GM23338 (cell line): ENCODE data around the gene PLD1. TPM values are rescaled to one million over a fixed set of nuclear protein-coding genes. Genes with fewer than 3 reads are reported as not detected.

Source experiments
- ATAC-seq: fragments of 200-7000 bp; cut with Tn5 transposase; 3 replicates; pipeline ENCODE4 v1.9.1; 2020
- DNase-seq: peaks from one replicate; pipeline ENCODE4 v3.0.0-alpha.2; 2015; ENCODE audit warnings: low spot score
- H2AFZ ChIP-seq: fragments of 200-600 bp; sonication (generic); 2 replicates; pipeline ENCODE4 v1.8.0; 2016; ENCODE audit warnings: antibody characterized with exemption, mild to moderate bottlenecking, moderate library complexity
- H3F3A ChIP-seq: fragments of 200-600 bp; sonication (generic); replicated peaks from 2 replicates; pipeline ENCODE4 v1.8.0; 2017; ENCODE audit warnings: antibody characterized with exemption, mixed run types, low read depth
- H3K27ac ChIP-seq: fragments of 200-600 bp; sonication (generic); 2 replicates; pipeline ENCODE4 v1.6.1; 2016; ENCODE audit warnings: low read depth
- H3K27me3 ChIP-seq: fragments of 200-600 bp; sonication (generic); 2 replicates; pipeline ENCODE4 v1.8.0; 2016; ENCODE audit warnings: mild to moderate bottlenecking, mixed run types, moderate library complexity; ENCODE audit not compliant: insufficient read depth
- H3K36me3 ChIP-seq: fragments of 200-600 bp; sonication (generic); 2 replicates; pipeline ENCODE4 v1.8.0; 2016; ENCODE audit warnings: mild to moderate bottlenecking; ENCODE audit not compliant: insufficient read depth
- H3K4me1 ChIP-seq: fragments of 200-600 bp; sonication (generic); 2 replicates; pipeline ENCODE4 v1.8.0; 2016; ENCODE audit warnings: mild to moderate bottlenecking, moderate library complexity; ENCODE audit not compliant: insufficient read depth
- H3K4me2 ChIP-seq: fragments of 200-600 bp; sonication (generic); 2 replicates; pipeline ENCODE4 v1.7.1; 2017; ENCODE audit warnings: mixed run types
- H3K4me3 ChIP-seq: fragments of 200-600 bp; sonication (generic); 2 replicates; pipeline ENCODE4 v1.6.1; 2016; ENCODE audit warnings: mixed run types
- H3K79me2 ChIP-seq: fragments of 200-600 bp; sonication (generic); replicated peaks from 2 replicates; pipeline ENCODE4 v1.8.0; 2017; ENCODE audit warnings: mild to moderate bottlenecking; ENCODE audit not compliant: insufficient read depth
- H3K9me2 ChIP-seq: fragments of 200-600 bp; sonication (generic); 2 replicates; pipeline ENCODE4 v1.8.0; 2017; ENCODE audit not compliant: insufficient read depth
- H4K20me1 ChIP-seq: fragments of 200-600 bp; sonication (generic); replicated peaks from 2 replicates; pipeline ENCODE4 v1.8.0; 2017; ENCODE audit warnings: mild to moderate bottlenecking; ENCODE audit not compliant: insufficient read depth
- H3K27ac Mint-ChIP-seq: 2 replicates; pipeline ENCODE4 v1.8.0; 2020; ENCODE audit warnings: inconsistent platforms, mild to moderate bottlenecking, moderate library complexity, mixed read lengths
- H3K27me3 Mint-ChIP-seq: 3 replicates; pipeline ENCODE4 v1.8.0; 2022; ENCODE audit warnings: low read depth, mild to moderate bottlenecking, moderate library complexity, mixed read lengths, inconsistent platforms; ENCODE audit not compliant: insufficient read depth, poor library complexity
- H3K36me3 Mint-ChIP-seq: 3 replicates; pipeline ENCODE4 v1.8.0; 2021; ENCODE audit warnings: low read depth, mild to moderate bottlenecking, inconsistent platforms, moderate library complexity, mixed read lengths
- H3K4me1 Mint-ChIP-seq: 3 replicates; pipeline ENCODE4 v1.8.0; 2020; ENCODE audit warnings: mild to moderate bottlenecking, inconsistent platforms, mixed read lengths
- H3K4me3 Mint-ChIP-seq: 3 replicates; pipeline ENCODE4 v1.8.0; 2021; ENCODE audit warnings: moderate library complexity, mild to moderate bottlenecking, inconsistent platforms, mixed read lengths
- H3K9me3 Mint-ChIP-seq: 3 replicates; pipeline ENCODE4 v1.8.0; 2020; ENCODE audit warnings: moderate library complexity, mild to moderate bottlenecking, inconsistent platforms, mixed read lengths
- CREB1 ChIP-seq: fragments of 250-450 bp; sonication (Bioruptor Pico); IDR thresholded peaks from 2 replicates; pipeline ENCODE4 v1.5.0; 2020; ENCODE audit warnings: low read depth, mild to moderate bottlenecking, moderate library complexity
- CTCF ChIP-seq, 2 experiments: fragments of 200-600 bp in 1 of 2; sonication (generic) in 1 of 2; conservative IDR thresholded peaks; 2 replicates each; pipeline versions ENCODE4 v1.5.1 to v1.6.1; 2016 to 2017; ENCODE audit warnings: antibody characterized with exemption in 2 of 2, low read depth in 2 of 2, mild to moderate bottlenecking in 2 of 2, moderate library complexity in 1 of 2
- ETS1 ChIP-seq: IDR thresholded peaks from 2 replicates; pipeline ENCODE4 v1.6.1; 2016; ENCODE audit warnings: antibody characterized with exemption
- EZH2phosphoT487 ChIP-seq: fragments of 200-600 bp; sonication (generic); IDR thresholded peaks from one replicate; pipeline ENCODE4 v1.8.1; 2018; ENCODE audit warnings: antibody characterized with exemption; ENCODE audit not compliant: unreplicated experiment
- JUNB ChIP-seq: IDR thresholded peaks from one replicate; pipeline ENCODE4 v1.6.1; 2016; ENCODE audit warnings: antibody characterized with exemption; ENCODE audit not compliant: unreplicated experiment
- NANOG ChIP-seq: IDR thresholded peaks from 2 replicates; pipeline ENCODE4 v1.6.1; 2016; ENCODE audit warnings: antibody characterized with exemption, borderline replicate concordance
- POLR2AphosphoS5 ChIP-seq: IDR thresholded peaks from 2 replicates; pipeline ENCODE4 v1.6.1; 2016; ENCODE audit warnings: antibody characterized with exemption, low read depth
- STAT1 ChIP-seq: IDR thresholded peaks from one replicate; pipeline ENCODE4 v1.6.1; 2016; ENCODE audit warnings: antibody characterized with exemption; ENCODE audit not compliant: unreplicated experiment
- ZNF114 ChIP-seq: fragments of 250-450 bp; sonication (Bioruptor Pico); IDR thresholded peaks from 2 replicates; pipeline ENCODE4 v1.5.0; 2020; ENCODE audit warnings: mild to moderate bottlenecking, moderate library complexity
- ZNF331 ChIP-seq: fragments of 250-450 bp; sonication (Bioruptor Pico); IDR thresholded peaks from 2 replicates; pipeline ENCODE4 v1.5.0; 2020; ENCODE audit warnings: low read depth, mild to moderate bottlenecking, moderate library complexity
- polyA plus RNA-seq: library from polyadenylated mRNA; unstranded; fragments of >200 nt; fragmentation: Nextera tagmentation; extraction: Ambion mirVana; gene quantifications from 2 replicates; pipeline ENCODE4 v1.2.1, GENCODE V29; 2016
- total RNA-seq: library from RNA; depleted of rRNA; stranded (reverse); fragments of >200 nt; shearing (Covaris generic); gene quantifications from 2 replicates; pipeline ENCODE4 v1.2.3, GENCODE V29; 2014
- TF ChIP-seq, protein P1 (sequence below): IDR thresholded peaks from one replicate; pipeline ENCODE4 v1.6.1; 2018; ENCODE audit warnings: antibody characterized with exemption; ENCODE audit not compliant: unreplicated experiment
- TF ChIP-seq, protein P2 (sequence below): fragments of 250-450 bp; sonication (Bioruptor Pico); IDR thresholded peaks from 2 replicates; pipeline ENCODE4 v1.5.0; 2020; ENCODE audit warnings: mild to moderate bottlenecking, moderate library complexity

The PLD1 gene
- total and polyA plus RNA-seq, 2 experiments from 2014 or later: 1.4 to 2.2 TPM

- H4K20me1 ChIP-seq: no peaks in the 10 kb centered on the region
- H3K4me2 ChIP-seq: no peak overlapping the region
- no peak overlapping the region for H3K27ac ChIP-seq
- Mint-ChIP-seq H3K4me1 (no peaks in the 10 kb centered on the region), H3K9me3 (no peaks in the 10 kb centered on the region), H3K27me3 (no peaks in the 10 kb centered on the region), H3K36me3 (no peaks in the 10 kb centered on the region), H3K4me3 (no peak overlapping the region), H3K27ac (no peak overlapping the region)
- no peaks in the 10 kb centered on the region for H3F3A ChIP-seq
- no peaks in the 10 kb centered on the region for H3K4me1 ChIP-seq
- DNase-seq: no peak
- no peak overlapping the region for H3K4me3 ChIP-seq
- H3K27me3 ChIP-seq: no peaks in the 10 kb centered on the region
- H3K36me3 ChIP-seq: no peaks in the 10 kb centered on the region
- no peaks in the 10 kb centered on the region for H3K79me2 ChIP-seq
- H2AFZ ChIP-seq: no peak overlapping the region
- TF ChIP-seq CREB1 (CRISPR knock-in tag): no peak
- TF ChIP-seq, protein P1, sequence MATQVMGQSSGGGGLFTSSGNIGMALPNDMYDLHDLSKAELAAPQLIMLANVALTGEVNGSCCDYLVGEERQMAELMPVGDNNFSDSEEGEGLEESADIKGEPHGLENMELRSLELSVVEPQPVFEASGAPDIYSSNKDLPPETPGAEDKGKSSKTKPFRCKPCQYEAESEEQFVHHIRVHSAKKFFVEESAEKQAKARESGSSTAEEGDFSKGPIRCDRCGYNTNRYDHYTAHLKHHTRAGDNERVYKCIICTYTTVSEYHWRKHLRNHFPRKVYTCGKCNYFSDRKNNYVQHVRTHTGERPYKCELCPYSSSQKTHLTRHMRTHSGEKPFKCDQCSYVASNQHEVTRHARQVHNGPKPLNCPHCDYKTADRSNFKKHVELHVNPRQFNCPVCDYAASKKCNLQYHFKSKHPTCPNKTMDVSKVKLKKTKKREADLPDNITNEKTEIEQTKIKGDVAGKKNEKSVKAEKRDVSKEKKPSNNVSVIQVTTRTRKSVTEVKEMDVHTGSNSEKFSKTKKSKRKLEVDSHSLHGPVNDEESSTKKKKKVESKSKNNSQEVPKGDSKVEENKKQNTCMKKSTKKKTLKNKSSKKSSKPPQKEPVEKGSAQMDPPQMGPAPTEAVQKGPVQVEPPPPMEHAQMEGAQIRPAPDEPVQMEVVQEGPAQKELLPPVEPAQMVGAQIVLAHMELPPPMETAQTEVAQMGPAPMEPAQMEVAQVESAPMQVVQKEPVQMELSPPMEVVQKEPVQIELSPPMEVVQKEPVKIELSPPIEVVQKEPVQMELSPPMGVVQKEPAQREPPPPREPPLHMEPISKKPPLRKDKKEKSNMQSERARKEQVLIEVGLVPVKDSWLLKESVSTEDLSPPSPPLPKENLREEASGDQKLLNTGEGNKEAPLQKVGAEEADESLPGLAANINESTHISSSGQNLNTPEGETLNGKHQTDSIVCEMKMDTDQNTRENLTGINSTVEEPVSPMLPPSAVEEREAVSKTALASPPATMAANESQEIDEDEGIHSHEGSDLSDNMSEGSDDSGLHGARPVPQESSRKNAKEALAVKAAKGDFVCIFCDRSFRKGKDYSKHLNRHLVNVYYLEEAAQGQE: no peak
- TF ChIP-seq ZNF331: no peak
- TF ChIP-seq ZNF114 (CRISPR knock-in tag): no peak
- TF ChIP-seq NANOG: no peak
- TF ChIP-seq POLR2AphosphoS5: no peak
- TF ChIP-seq ETS1: no peak
- TF ChIP-seq, protein P2, sequence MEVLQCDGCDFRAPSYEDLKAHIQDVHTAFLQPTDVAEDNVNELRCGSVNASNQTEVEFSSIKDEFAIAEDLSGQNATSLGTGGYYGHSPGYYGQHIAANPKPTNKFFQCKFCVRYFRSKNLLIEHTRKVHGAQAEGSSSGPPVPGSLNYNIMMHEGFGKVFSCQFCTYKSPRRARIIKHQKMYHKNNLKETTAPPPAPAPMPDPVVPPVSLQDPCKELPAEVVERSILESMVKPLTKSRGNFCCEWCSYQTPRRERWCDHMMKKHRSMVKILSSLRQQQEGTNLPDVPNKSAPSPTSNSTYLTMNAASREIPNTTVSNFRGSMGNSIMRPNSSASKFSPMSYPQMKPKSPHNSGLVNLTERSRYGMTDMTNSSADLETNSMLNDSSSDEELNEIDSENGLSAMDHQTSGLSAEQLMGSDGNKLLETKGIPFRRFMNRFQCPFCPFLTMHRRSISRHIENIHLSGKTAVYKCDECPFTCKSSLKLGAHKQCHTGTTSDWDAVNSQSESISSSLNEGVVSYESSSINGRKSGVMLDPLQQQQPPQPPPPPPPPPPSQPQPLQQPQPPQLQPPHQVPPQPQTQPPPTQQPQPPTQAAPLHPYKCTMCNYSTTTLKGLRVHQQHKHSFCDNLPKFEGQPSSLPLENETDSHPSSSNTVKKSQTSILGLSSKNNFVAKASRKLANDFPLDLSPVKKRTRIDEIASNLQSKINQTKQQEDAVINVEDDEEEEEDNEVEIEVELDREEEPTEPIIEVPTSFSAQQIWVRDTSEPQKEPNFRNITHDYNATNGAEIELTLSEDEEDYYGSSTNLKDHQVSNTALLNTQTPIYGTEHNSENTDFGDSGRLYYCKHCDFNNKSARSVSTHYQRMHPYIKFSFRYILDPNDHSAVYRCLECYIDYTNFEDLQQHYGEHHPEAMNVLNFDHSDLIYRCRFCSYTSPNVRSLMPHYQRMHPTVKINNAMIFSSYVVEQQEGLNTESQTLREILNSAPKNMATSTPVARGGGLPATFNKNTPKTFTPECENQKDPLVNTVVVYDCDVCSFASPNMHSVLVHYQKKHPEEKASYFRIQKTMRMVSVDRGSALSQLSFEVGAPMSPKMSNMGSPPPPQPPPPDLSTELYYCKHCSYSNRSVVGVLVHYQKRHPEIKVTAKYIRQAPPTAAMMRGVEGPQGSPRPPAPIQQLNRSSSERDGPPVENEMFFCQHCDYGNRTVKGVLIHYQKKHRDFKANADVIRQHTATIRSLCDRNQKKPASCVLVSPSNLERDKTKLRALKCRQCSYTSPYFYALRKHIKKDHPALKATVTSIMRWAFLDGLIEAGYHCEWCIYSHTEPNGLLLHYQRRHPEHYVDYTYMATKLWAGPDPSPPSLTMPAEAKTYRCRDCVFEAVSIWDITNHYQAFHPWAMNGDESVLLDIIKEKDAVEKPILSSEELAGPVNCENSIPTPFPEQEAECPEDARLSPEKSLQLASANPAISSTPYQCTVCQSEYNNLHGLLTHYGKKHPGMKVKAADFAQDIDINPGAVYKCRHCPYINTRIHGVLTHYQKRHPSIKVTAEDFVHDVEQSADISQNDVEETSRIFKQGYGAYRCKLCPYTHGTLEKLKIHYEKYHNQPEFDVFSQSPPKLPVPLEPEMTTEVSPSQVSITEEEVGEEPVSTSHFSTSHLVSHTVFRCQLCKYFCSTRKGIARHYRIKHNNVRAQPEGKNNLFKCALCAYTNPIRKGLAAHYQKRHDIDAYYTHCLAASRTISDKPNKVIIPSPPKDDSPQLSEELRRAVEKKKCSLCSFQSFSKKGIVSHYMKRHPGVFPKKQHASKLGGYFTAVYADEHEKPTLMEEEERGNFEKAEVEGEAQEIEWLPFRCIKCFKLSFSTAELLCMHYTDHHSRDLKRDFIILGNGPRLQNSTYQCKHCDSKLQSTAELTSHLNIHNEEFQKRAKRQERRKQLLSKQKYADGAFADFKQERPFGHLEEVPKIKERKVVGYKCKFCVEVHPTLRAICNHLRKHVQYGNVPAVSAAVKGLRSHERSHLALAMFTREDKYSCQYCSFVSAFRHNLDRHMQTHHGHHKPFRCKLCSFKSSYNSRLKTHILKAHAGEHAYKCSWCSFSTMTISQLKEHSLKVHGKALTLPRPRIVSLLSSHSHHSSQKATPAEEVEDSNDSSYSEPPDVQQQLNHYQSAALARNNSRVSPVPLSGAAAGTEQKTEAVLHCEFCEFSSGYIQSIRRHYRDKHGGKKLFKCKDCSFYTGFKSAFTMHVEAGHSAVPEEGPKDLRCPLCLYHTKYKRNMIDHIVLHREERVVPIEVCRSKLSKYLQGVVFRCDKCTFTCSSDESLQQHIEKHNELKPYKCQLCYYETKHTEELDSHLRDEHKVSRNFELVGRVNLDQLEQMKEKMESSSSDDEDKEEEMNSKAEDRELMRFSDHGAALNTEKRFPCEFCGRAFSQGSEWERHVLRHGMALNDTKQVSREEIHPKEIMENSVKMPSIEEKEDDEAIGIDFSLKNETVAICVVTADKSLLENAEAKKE (CRISPR knock-in tag): no peak
- no peak for TF ChIP-seq EZH2phosphoT487
- no peak for TF ChIP-seq STAT1
- TF ChIP-seq JUNB: no peak
- no peak for TF ChIP-seq CTCF (conservative IDR thresholded peaks at IDR 0.05; ENCODE audit: low read depth in 2 of 2)
- H3K9me2 ChIP-seq: no peaks in the 10 kb centered on the region
- no peak for ATAC-seq
These were observed 156.6 kb downstream of the PLD1 start for GRCh38 chr3:171653701-171654100.
